HepG2 (cell line): Measurements from ENCODE around the gene BLOC1S4. TPM values are rescaled to one million over a fixed set of nuclear protein-coding genes. Genes with fewer than 3 reads are reported as not detected.

ENCODE experiments used
- ATAD3A ChIP-seq: sonication (generic); formaldehyde crosslinking; IDR thresholded peaks from 2 replicates; pipeline ENCODE4 v1.4.0; 2020; ENCODE audit warnings: missing genetic modification reagents
- FOXC1 ChIP-seq: sonication (generic); formaldehyde crosslinking; IDR thresholded peaks from 2 replicates; pipeline ENCODE4 v1.8.0; 2022; ENCODE audit warnings: mild to moderate bottlenecking, missing genetic modification reagents, borderline replicate concordance
- MBNL3 ChIP-seq: fragments of 250-450 bp; sonication (Bioruptor Pico); conservative IDR thresholded peaks from 2 replicates; pipeline ENCODE4 v1.8.0; 2022; ENCODE audit warnings: mild to moderate bottlenecking, inconsistent platforms
- MEIS2 ChIP-seq: sonication (generic); formaldehyde crosslinking; IDR thresholded peaks from 2 replicates; pipeline ENCODE4 v1.9.0; 2021; ENCODE audit warnings: mild to moderate bottlenecking, missing genetic modification reagents
- NCOA2 ChIP-seq: sonication (generic); formaldehyde crosslinking; IDR thresholded peaks from 2 replicates; pipeline ENCODE4 v1.8.0; 2022; ENCODE audit warnings: inconsistent platforms
- NFE2L1 ChIP-seq: sonication (generic); formaldehyde crosslinking; IDR thresholded peaks from 2 replicates; pipeline ENCODE4 v1.4.0; 2020; ENCODE audit warnings: missing genetic modification reagents, mild to moderate bottlenecking, borderline replicate concordance
- NFE2L2 ChIP-seq: fragments of 150-350 bp; IDR thresholded peaks from 2 replicates; pipeline ENCODE4 v1.6.1; 2014; ENCODE audit warnings: low read length
- PHF8 ChIP-seq: sonication (generic); formaldehyde crosslinking; IDR thresholded peaks from 2 replicates; pipeline ENCODE4 v1.5.0; 2020; ENCODE audit warnings: missing genetic modification reagents
- SNAI1 ChIP-seq: sonication (generic); formaldehyde crosslinking; IDR thresholded peaks from 2 replicates; pipeline ENCODE4 v1.5.0; 2020; ENCODE audit warnings: mild to moderate bottlenecking, missing genetic modification reagents, borderline replicate concordance
- SRF ChIP-seq: IDR thresholded peaks from 2 replicates; pipeline ENCODE4 v1.6.1; 2011; ENCODE audit warnings: mild to moderate bottlenecking, low read depth, low read length, moderate library complexity
- XRCC5 ChIP-seq: fragments of 200-400 bp; formaldehyde crosslinking; optimal IDR thresholded peaks from 2 replicates; pipeline ENCODE3; 2017; ENCODE audit warnings: mild to moderate bottlenecking, low read length
- ZBTB21 ChIP-seq: sonication (generic); formaldehyde crosslinking; IDR thresholded peaks from 2 replicates; pipeline ENCODE4 v1.4.0; 2020; ENCODE audit warnings: missing genetic modification reagents
- ZBTB38 ChIP-seq: sonication (generic); formaldehyde crosslinking; IDR thresholded peaks from 2 replicates; pipeline ENCODE4 v1.5.1; 2020; ENCODE audit warnings: mild to moderate bottlenecking, missing genetic modification reagents
- ZMAT3 ChIP-seq: sonication (generic); formaldehyde crosslinking; conservative IDR thresholded peaks from 2 replicates; pipeline ENCODE4 v1.7.0; 2021; ENCODE audit warnings: missing genetic modification reagents
- ZNF235 ChIP-seq: sonication (generic); formaldehyde crosslinking; IDR thresholded peaks from 2 replicates; pipeline ENCODE4 v1.8.1; 2023; ENCODE audit warnings: mild to moderate bottlenecking, missing genetic modification reagents, borderline replicate concordance
- ZNF34 ChIP-seq: sonication (generic); formaldehyde crosslinking; IDR thresholded peaks from 2 replicates; pipeline ENCODE4 v1.4.0; 2020; ENCODE audit warnings: mild to moderate bottlenecking, missing genetic modification reagents, borderline replicate concordance
- ZNF549 ChIP-seq: sonication (generic); formaldehyde crosslinking; IDR thresholded peaks from 2 replicates; pipeline ENCODE4 v1.5.0; 2020; ENCODE audit warnings: missing genetic modification reagents
- ZNF616 ChIP-seq: sonication (generic); formaldehyde crosslinking; IDR thresholded peaks from 2 replicates; pipeline ENCODE4 v1.5.0; 2020; ENCODE audit warnings: low read depth, mild to moderate bottlenecking, missing genetic modification reagents
- ZSCAN30 ChIP-seq: sonication (generic); formaldehyde crosslinking; IDR thresholded peaks from 2 replicates; pipeline ENCODE4 v1.5.0; 2020; ENCODE audit warnings: mild to moderate bottlenecking, missing genetic modification reagents
- polyA plus RNA-seq, 8 experiments: library from polyadenylated mRNA; depleted of rRNA in 3 of 8; stranded (reverse) in 7 of 8; unstranded in 1 of 8; fragments of >200 nt; fragmentation: Illumina TruSeq in 4 of 8; extraction: Trizol in 4 of 8; gene quantifications; 2 replicates each; pipeline versions ENCODE4 v1.2.1 to v1.2.3, GENCODE V29; 2011 to 2016; ENCODE audit warnings: low read depth in 4 of 8, missing spikeins in 1 of 8, mixed read lengths in 1 of 8; ENCODE audit not compliant: insufficient read depth in 1 of 8
- total RNA-seq, 5 experiments: library from RNA; depleted of rRNA; stranded (reverse); fragments of >200 nt; fragmentation: Illumina TruSeq; extraction: Trizol; gene quantifications; 2 replicates each; pipeline ENCODE4 v1.2.3, GENCODE V29; 2016; ENCODE audit warnings: low read depth in 1 of 5
- TF ChIP-seq, protein P1 (sequence below): sonication (generic); formaldehyde crosslinking; IDR thresholded peaks from 2 replicates; pipeline ENCODE4 v1.4.0; 2020; ENCODE audit warnings: missing genetic modification reagents, borderline replicate concordance
- TF ChIP-seq, protein P2 (sequence below): sonication (generic); formaldehyde crosslinking; IDR thresholded peaks from 2 replicates; pipeline ENCODE4 v1.4.0; 2020; ENCODE audit warnings: missing genetic modification reagents
- TF ChIP-seq, protein P3 (sequence below): sonication (generic); formaldehyde crosslinking; IDR thresholded peaks from 2 replicates; pipeline ENCODE4 v1.5.0; 2020; ENCODE audit warnings: missing genetic modification reagents, mild to moderate bottlenecking, borderline replicate concordance
- TF ChIP-seq, protein P4 (sequence below): sonication (generic); formaldehyde crosslinking; IDR thresholded peaks from 2 replicates; pipeline ENCODE4 v1.5.0; 2020; ENCODE audit warnings: mild to moderate bottlenecking, low read depth, missing genetic modification reagents, borderline replicate concordance

The BLOC1S4 gene
- total and polyA plus RNA-seq, 2 of the 13 experiments (the other 11 are each of a cell fraction or from before 2014, with no cell fraction given) = 15.5 to 20.9 TPM

DNA sequence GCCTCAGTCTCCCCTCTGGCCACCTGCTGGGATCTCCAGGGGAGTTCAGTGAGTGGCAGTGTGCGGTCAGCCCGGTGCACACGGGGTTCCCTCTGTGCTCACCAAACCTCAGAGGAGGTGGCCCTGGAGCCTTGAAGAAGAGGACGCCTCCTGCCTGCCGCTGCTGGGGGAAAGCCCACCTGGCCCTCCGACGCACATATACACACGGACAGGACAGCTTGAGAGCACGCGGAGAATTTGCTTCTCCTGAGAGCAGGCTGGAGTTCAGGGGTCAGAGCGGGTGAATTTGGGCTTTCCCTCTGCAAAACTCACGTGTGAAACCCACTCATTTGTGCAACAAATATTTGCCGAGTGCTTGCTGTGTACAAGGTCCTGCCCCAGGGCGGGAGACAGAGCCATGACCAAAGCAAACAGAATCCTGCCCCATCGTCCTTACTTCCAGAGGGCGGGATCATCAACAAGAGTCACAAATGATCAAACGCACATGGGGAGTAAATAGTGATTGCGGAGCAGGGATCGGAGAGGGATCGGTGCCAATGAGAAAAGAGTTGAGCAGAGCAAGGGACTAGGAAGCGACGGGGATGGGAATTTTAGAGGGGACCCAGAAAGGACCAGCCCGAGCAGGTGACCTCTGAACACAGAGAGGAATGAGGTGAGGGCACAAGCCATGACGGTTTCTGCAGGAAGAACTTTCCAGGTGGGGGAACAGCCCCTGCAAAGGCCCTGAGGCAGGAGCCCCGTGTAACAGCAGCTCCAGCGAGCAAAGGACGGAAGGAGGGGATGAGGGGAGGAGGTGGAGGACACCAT lies 17.6 kb downstream of the BLOC1S4 start (continued):
- TF ChIP-seq, protein P1, sequence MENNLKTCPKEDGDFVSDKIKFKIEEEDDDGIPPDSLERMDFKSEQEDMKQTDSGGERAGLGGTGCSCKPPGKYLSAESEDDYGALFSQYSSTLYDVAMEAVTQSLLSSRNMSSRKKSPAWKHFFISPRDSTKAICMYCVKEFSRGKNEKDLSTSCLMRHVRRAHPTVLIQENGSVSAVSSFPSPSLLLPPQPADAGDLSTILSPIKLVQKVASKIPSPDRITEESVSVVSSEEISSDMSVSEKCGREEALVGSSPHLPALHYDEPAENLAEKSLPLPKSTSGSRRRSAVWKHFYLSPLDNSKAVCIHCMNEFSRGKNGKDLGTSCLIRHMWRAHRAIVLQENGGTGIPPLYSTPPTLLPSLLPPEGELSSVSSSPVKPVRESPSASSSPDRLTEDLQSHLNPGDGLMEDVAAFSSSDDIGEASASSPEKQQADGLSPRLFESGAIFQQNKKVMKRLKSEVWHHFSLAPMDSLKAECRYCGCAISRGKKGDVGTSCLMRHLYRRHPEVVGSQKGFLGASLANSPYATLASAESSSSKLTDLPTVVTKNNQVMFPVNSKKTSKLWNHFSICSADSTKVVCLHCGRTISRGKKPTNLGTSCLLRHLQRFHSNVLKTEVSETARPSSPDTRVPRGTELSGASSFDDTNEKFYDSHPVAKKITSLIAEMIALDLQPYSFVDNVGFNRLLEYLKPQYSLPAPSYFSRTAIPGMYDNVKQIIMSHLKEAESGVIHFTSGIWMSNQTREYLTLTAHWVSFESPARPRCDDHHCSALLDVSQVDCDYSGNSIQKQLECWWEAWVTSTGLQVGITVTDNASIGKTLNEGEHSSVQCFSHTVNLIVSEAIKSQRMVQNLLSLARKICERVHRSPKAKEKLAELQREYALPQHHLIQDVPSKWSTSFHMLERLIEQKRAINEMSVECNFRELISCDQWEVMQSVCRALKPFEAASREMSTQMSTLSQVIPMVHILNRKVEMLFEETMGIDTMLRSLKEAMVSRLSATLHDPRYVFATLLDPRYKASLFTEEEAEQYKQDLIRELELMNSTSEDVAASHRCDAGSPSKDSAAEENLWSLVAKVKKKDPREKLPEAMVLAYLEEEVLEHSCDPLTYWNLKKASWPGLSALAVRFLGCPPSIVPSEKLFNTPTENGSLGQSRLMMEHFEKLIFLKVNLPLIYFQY (CRISPR knock-in tag) = peak; percentile 76; the same call in 1 of the 2 replicates
- TF ChIP-seq ZNF235 (CRISPR knock-in tag) (no peak), MEIS2 (CRISPR knock-in tag) (peak; percentile 76), ZBTB21 (CRISPR knock-in tag) (no peak; the same call in 1 of the 2 replicates), ZNF34 (no peak), ZMAT3 (CRISPR knock-in tag) (0 out of 2 replicates have a peak, but pooled peaks have one; percentile 73), NFE2L1 (no peak), ZNF616 (CRISPR knock-in tag) (no peak), FOXC1 (peak; percentile 75; the same call in 1 of the 2 replicates), NFE2L2 (no peak), ZNF549 (no peak), SRF (no peak), ATAD3A (CRISPR knock-in tag) (no peak), ZBTB38 (CRISPR knock-in tag) (no peak), MBNL3 (no peak), PHF8 (CRISPR knock-in tag) (peak; percentile 44; the same call in 1 of the 2 replicates), SNAI1 (CRISPR knock-in tag) (peak; percentile 77; the same call in 1 of the 2 replicates), ZSCAN30 (CRISPR knock-in tag) (no peak), NCOA2 (CRISPR knock-in tag) (peak; percentile 86), XRCC5 (peak; percentile 20)
- TF ChIP-seq, protein P2, sequence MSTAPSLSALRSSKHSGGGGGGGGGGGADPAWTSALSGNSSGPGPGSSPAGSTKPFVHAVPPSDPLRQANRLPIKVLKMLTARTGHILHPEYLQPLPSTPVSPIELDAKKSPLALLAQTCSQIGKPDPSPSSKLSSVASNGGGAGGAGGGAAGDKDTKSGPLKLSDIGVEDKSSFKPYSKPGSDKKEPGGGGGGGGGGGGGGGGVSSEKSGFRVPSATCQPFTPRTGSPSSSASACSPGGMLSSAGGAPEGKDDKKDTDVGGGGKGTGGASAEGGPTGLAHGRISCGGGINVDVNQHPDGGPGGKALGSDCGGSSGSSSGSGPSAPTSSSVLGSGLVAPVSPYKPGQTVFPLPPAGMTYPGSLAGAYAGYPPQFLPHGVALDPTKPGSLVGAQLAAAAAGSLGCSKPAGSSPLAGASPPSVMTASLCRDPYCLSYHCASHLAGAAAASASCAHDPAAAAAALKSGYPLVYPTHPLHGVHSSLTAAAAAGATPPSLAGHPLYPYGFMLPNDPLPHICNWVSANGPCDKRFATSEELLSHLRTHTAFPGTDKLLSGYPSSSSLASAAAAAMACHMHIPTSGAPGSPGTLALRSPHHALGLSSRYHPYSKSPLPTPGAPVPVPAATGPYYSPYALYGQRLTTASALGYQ (CRISPR knock-in tag) = peak; percentile 66; the same call in 1 of the 2 replicates
- TF ChIP-seq, protein P3, sequence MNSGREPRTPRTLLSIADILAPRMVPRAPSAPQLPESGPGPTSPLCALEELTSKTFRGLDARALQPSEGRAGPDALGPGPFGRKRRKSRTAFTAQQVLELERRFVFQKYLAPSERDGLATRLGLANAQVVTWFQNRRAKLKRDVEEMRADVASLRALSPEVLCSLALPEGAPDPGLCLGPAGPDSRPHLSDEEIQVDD (CRISPR knock-in tag) = peak; percentile 17; the same call in 1 of the 2 replicates
- TF ChIP-seq, protein P4, sequence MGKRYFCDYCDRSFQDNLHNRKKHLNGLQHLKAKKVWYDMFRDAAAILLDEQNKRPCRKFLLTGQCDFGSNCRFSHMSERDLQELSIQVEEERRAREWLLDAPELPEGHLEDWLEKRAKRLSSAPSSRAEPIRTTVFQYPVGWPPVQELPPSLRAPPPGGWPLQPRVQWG (CRISPR knock-in tag) = no peak
